Measurements from ENCODE around the gene AMOTL2. TPM values are rescaled to one million over a fixed set of nuclear protein-coding genes. Genes with fewer than 3 reads are reported as not detected.

Gene AMOTL2
- total and polyA plus RNA-seq, 2 experiments from 2014 or later = 17.9 to 102 TPM

DNA sequence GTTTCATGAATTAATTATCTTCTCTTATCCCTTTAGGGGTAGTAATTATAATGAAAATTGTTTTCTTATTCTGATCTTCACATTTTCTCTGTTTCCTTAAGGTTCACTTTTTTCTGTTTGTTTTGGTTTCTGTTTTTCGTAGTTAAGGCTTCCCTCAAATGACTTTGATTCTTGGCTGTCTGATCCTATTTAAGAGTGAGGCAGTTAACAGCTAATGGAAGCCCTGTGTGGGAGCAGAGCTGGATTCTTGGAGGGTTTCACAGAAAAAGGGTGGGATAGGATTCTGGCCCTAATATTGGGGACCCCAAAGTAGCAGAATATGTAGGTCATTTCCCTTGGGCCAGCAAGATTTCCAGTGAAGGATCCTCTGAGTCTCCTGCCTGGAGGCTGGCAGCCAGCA lies 6.8 kb upstream of the AMOTL2 start (continued):
- TF ChIP-seq ZNF462 (CRISPR knock-in tag; IDR thresholded peaks at IDR 0.05) (no peak), EZH2phosphoT487 (IDR thresholded peaks at IDR 0.05; ENCODE audit: unreplicated experiment) (no peak)

DNA sequence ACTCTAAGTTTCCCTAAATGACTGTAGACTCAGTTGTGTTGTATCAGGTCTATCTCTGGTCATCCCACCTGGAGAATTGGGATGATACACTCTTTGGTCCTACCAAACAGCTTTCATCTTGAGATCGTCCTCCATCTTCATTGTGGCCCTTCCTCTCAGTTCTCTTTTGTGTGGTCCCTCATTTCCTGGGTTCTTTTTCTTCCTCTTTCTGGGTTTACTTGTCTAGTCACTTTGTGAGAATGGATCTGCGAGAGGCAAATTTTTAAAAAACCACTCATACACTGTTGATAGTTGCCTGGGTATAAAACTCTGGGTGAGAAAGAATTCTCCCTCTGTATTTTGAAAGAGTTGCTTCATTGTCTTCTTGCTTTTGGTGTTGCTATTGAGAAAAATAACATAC lies 6.0 kb upstream of the AMOTL2 start:
- Mint-ChIP-seq H3K4me3 (no peak overlapping the region), H3K27ac (no peak overlapping the region), H3K9me3 (no peaks in the 10 kb centered on the region), H3K4me1 (peaks cover 41% of the 10 kb centered on the region), H3K36me3 (ENCODE audit: low read depth) (no peaks in the 10 kb centered on the region; the same call in 2 of the 3 replicates), H3K27me3 (ENCODE audit: insufficient read depth, low read depth, poor library complexity) (peaks cover 36% of the 10 kb centered on the region)
- Histone ChIP-seq H3K4me3 (no peak overlapping the region), H2AFZ (no peak overlapping the region), H3K9me2 (ENCODE audit: insufficient read depth) (peaks cover 5% of the 10 kb centered on the region; the same call in 1 of the 2 replicates), H3K4me2 (no peak overlapping the region), H3K27me3 (ENCODE audit: insufficient read depth) (peaks cover 35% of the 10 kb centered on the region), H3K4me1 (ENCODE audit: insufficient read depth) (peaks cover 45% of the 10 kb centered on the region), H3F3A (replicated peaks; ENCODE audit: low read depth) (peaks cover 7% of the 10 kb centered on the region; the same call in 1 of the 2 replicates), H3K36me3 (ENCODE audit: insufficient read depth) (no peaks in the 10 kb centered on the region), H3K79me2 (replicated peaks; ENCODE audit: insufficient read depth) (no peaks in the 10 kb centered on the region), H3K27ac (ENCODE audit: low read depth) (no peak overlapping the region), H4K20me1 (replicated peaks; ENCODE audit: insufficient read depth) (no peaks in the 10 kb centered on the region)
- DNase-seq (ENCODE audit: low spot score) = no peak
- ATAC-seq = no peak
- TF ChIP-seq, protein P1, sequence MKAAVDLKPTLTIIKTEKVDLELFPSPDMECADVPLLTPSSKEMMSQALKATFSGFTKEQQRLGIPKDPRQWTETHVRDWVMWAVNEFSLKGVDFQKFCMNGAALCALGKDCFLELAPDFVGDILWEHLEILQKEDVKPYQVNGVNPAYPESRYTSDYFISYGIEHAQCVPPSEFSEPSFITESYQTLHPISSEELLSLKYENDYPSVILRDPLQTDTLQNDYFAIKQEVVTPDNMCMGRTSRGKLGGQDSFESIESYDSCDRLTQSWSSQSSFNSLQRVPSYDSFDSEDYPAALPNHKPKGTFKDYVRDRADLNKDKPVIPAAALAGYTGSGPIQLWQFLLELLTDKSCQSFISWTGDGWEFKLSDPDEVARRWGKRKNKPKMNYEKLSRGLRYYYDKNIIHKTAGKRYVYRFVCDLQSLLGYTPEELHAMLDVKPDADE (IDR thresholded peaks at IDR 0.05) = no peak
- TF ChIP-seq, protein P2, sequence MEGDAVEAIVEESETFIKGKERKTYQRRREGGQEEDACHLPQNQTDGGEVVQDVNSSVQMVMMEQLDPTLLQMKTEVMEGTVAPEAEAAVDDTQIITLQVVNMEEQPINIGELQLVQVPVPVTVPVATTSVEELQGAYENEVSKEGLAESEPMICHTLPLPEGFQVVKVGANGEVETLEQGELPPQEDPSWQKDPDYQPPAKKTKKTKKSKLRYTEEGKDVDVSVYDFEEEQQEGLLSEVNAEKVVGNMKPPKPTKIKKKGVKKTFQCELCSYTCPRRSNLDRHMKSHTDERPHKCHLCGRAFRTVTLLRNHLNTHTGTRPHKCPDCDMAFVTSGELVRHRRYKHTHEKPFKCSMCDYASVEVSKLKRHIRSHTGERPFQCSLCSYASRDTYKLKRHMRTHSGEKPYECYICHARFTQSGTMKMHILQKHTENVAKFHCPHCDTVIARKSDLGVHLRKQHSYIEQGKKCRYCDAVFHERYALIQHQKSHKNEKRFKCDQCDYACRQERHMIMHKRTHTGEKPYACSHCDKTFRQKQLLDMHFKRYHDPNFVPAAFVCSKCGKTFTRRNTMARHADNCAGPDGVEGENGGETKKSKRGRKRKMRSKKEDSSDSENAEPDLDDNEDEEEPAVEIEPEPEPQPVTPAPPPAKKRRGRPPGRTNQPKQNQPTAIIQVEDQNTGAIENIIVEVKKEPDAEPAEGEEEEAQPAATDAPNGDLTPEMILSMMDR (conservative IDR thresholded peaks at IDR 0.05; ENCODE audit: low read depth in 2 of 2) = no peak
